ENCODE data around the gene VDR.

DNA sequence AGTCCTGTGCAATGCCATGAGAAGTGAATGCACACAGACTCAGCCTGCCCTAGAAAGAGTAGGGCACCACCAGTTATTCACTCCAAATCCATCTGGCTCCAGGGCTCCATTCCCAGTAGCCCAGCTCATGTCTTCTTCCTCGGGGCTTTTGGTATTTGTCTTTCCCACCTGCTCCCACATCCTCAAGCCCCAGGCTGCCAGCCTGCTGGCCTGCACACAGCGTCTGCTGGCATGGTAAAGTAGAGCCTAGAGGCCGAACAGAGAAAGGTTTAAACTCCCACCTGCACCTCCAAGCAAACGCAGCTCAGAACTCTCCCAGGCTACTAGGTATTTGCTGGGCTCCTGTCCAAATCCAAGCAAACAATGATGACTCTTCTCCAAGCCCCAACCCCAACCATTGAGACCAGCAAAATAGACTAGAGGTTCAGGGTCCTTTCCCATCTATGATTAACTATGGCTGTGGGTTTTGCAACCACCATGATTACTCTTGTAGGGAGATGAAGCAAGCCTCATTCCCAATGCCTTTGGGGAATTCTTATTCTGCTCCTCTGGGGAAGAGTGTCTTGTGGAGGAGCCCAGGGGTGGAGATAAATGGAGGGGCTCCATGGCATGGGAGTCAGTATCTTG, 5.2 kb upstream of the VDR start:
- TF ChIP-seq, protein P1, sequence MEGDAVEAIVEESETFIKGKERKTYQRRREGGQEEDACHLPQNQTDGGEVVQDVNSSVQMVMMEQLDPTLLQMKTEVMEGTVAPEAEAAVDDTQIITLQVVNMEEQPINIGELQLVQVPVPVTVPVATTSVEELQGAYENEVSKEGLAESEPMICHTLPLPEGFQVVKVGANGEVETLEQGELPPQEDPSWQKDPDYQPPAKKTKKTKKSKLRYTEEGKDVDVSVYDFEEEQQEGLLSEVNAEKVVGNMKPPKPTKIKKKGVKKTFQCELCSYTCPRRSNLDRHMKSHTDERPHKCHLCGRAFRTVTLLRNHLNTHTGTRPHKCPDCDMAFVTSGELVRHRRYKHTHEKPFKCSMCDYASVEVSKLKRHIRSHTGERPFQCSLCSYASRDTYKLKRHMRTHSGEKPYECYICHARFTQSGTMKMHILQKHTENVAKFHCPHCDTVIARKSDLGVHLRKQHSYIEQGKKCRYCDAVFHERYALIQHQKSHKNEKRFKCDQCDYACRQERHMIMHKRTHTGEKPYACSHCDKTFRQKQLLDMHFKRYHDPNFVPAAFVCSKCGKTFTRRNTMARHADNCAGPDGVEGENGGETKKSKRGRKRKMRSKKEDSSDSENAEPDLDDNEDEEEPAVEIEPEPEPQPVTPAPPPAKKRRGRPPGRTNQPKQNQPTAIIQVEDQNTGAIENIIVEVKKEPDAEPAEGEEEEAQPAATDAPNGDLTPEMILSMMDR (conservative IDR thresholded peaks at IDR 0.05 in 1 of 2, IDR thresholded peaks at IDR 0.05 in 1 of 2; ENCODE audit: low read depth in 1 of 2, low read length in 2 of 2): no peak
- no peak for TF ChIP-seq EZH2 (IDR thresholded peaks at IDR 0.05; ENCODE audit: low read length, missing control alignments)
